GM18951 (cell line): Measurements from ENCODE around the gene ATXN1.

Source experiments
- POLR2A ChIP-seq: IDR thresholded peaks from 4 replicates; pipeline ENCODE4 v1.6.1; 2011; ENCODE audit warnings: mild to moderate bottlenecking; ENCODE audit not compliant: insufficient read length, insufficient read depth; ENCODE audit errors: extremely low read depth
- in situ Hi-C: fragments of 300-500 bp; cut with MboI; formaldehyde crosslinking; loops from one replicate; pipeline ENCODE4 v1.12.0; 2022; ENCODE audit warnings: low sequenced_read_pairs, mixed read lengths, inconsistent platforms; ENCODE audit not compliant: unreplicated experiment

ATXN1 gene

DNA sequence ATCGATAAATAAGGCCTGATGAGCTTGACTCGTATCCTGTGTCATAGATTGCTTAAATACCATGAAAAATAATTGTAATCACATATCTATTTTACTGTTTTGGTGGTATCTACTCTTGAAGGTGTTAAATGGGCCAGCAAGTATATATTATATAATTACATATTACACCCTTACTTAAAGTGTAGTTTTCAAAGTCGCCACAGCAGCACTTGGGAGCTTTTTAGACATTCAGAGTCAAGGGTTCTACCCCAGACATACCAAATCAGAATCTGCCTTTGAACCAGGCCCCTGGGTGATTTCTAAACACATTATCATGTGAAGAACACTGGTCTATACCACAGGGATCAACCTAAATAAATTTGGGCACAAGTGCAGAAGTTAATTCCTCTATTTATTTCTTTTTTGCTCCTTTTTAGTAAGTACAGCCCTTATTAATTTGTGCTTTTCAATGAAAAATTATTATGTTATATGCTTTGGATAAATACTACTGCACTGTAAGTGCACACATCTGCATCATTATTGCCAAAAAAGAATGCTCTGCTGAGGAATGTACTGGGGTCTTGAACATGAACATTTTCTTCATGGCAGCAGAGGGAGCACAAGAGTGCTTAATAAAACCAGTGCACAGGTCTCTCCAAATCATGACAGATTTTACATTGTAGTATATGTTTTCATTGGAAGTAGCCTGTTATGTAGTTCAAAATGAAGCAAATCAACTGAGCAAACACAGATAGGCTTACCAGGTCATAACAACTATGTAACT is 3.1 kb upstream of the ATXN1 start:
- in situ Hi-C loops: loop anchor here (10.0 kb wide), 2 partner anchors 230 to 430 kb away; no protein-coding TSS in a partner anchor
- no peak for TF ChIP-seq POLR2A

GRCh38 chr6:16762550-16763477 is 1.6 kb upstream of the ATXN1 start:
- TF ChIP-seq POLR2A: no peak
- in situ Hi-C loops: loop anchor here (10.0 kb wide), 2 partner anchors 228 to 428 kb away; no protein-coding TSS in a partner anchor

DNA sequence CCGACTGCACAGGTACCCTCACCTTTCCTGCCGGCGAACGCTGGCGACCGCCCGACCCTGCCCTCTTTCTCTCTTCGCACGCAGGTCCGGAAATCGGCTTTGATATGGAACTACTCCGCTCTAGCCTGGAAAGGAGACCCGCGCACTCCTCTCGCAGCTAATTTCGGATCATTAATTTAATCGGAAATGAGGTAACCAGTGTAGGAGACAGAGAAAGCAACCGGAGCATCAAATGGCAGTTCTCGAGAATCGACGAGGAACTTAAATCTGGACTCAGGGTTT is 949 bp upstream of the ATXN1 start:
- in situ Hi-C loops: loop anchor here (10.0 kb wide), 2 partner anchors 227 to 427 kb away; no protein-coding TSS in a partner anchor

DNA sequence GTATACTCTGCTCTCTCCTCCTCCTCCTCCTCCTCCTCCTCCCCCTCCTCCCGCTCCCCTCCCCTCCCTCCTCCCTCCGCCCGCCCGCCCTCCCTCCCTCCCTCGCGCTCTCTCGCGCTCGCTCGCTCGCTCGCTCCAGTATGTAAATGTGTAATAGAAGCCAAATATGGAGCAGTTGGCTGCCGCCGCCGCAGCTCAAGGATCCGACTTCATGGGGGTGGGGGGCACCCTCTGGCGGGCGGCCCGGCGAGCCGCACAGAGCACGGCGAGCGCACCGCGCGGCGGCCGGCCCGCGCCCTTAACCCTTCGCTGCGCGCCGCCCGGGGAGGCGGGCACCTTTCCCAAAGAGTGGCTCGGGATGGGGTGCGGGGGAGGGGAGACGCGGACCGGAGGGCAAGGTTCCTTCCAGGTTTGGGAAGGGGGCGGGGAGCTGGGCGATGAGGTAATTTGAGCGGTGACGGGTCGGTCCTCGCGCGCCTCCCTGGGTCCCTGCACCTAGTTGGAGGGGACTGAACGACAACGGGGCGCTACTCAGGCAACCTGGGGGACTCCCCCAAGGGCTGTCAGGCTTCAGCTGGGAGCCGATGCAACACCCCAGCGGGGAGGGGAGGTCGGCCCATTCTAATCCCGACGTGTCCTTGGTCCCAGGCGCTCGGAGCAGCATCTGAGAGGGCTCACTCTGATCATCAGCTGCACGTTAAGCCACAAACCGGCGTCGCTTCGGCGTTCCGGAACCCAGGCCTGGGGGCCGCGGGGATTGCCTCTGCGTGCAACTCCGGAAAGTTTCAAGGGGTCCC is 409 bp upstream of the ATXN1 start:
- in situ Hi-C loops: loop anchor here (10.0 kb wide), 2 partner anchors 227 to 427 kb away; no protein-coding TSS in a partner anchor
- TF ChIP-seq POLR2A: no peak

More for the DNA sequence above, 949 bp upstream of the ATXN1 start:
- TF ChIP-seq POLR2A: no peak

DNA sequence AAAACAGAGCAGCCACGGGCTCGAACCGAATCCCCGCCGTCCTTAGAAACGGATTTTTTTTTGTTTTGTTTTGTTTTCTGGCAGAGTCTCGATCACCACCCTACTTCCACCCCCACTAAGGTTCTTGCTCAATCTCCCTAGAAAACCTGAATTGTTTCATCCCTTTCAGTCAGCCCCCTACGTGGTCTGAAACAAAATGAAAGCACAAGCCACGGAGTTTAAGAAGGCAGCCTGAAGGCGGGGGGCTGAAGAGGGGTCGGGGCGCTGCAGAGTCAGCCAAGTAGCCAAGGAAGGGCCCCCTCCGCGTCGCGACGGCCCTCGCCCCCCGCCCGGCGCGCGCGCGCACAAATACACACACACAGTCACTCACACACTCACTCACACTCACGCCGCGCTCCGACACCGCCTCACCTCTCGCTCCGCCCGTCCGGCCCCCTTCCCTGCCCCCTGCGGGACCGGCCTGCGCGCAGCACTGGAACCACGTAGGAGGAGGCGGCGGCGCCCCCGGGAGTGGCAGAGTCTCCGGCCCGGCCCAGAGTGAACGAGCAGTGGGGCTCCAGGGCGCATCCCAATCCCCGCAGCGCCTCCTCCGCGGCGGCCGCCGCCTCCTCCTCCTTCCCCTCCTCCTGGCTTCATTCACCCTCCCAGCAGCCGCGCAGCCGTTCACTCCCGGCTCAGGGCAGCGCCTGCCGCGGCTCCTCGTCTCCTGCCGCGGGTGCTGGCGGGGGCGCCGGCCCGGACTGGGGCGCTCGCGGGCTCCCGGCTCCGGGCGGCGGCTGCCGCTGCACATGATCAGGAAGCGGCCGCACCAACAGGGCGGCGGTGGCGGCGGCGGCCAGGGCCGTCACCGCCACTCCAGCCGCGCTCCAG is 1.4 kb downstream of the ATXN1 start:
- TF ChIP-seq POLR2A: peak; percentile 64
- in situ Hi-C loops: loop anchor here (10.0 kb wide), 3 partner anchors 225 to 425 kb away; no protein-coding TSS in a partner anchor

- in situ Hi-C loops: loop anchor here (10.0 kb wide), 1 partner anchor 244 kb away; no protein-coding TSS in a partner anchor
- no peak for TF ChIP-seq POLR2A
These were observed 2.0 kb downstream of the ATXN1 start for GRCh38 chr6:16759181-16759645.

- in situ Hi-C loops: loop anchor here (10.0 kb wide), 1 partner anchor 244 kb away; no protein-coding TSS in a partner anchor
- TF ChIP-seq POLR2A: no peak
These were observed 2.9 kb downstream of the ATXN1 start for GRCh38 chr6:16758163-16758975.

DNA sequence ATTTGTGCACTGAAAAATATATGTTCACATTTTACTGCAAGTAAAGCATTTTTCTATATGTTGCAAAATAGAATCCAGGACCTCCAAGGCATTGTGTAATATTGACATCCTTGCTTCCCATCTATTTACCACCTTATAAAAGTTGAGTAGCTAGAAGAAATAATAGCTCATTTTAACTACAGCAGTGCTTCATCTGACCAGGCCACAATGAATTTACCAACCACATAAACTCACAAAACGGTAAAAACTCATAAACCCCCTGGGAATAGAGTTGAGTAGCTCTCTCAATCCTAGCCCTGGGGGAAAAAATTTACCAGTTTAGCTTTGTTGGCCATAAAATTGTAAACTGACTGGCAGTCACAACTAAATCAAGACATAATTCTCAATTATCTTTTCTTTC is 3.9 kb downstream of the ATXN1 start:
- in situ Hi-C loops: loop anchor here (10.0 kb wide), 1 partner anchor 243 kb away; no protein-coding TSS in a partner anchor

GRCh38 chr6:16756660-16757255 is 4.5 kb downstream of the ATXN1 start:
- in situ Hi-C loops: loop anchor here (10.0 kb wide), 1 partner anchor 242 kb away; no protein-coding TSS in a partner anchor
- no peak for TF ChIP-seq POLR2A

More for the DNA sequence above, 3.9 kb downstream of the ATXN1 start:
- no peak for TF ChIP-seq POLR2A

GRCh38 chr6:16755544-16755943 is 5.7 kb downstream of the ATXN1 start:
- in situ Hi-C loops: loop anchor here (10.0 kb wide), 1 partner anchor 241 kb away; no protein-coding TSS in a partner anchor
- no peak for TF ChIP-seq POLR2A
